GM23338 (cell line): ENCODE measurements around the gene COG7. TPM values are rescaled to one million over a fixed set of nuclear protein-coding genes. Genes with fewer than 3 reads are reported as not detected.
A peak's percentile ranks its signal among the peaks of the same experiment; 100 is the strongest.

Experiments
- ATAC-seq: fragments of 200-7000 bp; cut with Tn5 transposase; 3 replicates; pipeline ENCODE4 v1.9.1; 2020
- DNase-seq: peaks from one replicate; pipeline ENCODE4 v3.0.0-alpha.2; 2015; ENCODE audit warnings: low spot score
- H2AFZ ChIP-seq: fragments of 200-600 bp; sonication (generic); 2 replicates; pipeline ENCODE4 v1.8.0; 2016; ENCODE audit warnings: antibody characterized with exemption, mild to moderate bottlenecking, moderate library complexity
- H3F3A ChIP-seq: fragments of 200-600 bp; sonication (generic); replicated peaks from 2 replicates; pipeline ENCODE4 v1.8.0; 2017; ENCODE audit warnings: antibody characterized with exemption, mixed run types, low read depth
- H3K27ac ChIP-seq: fragments of 200-600 bp; sonication (generic); 2 replicates; pipeline ENCODE4 v1.6.1; 2016; ENCODE audit warnings: low read depth
- H3K27me3 ChIP-seq: fragments of 200-600 bp; sonication (generic); 2 replicates; pipeline ENCODE4 v1.8.0; 2016; ENCODE audit warnings: mild to moderate bottlenecking, mixed run types, moderate library complexity; ENCODE audit not compliant: insufficient read depth
- H3K36me3 ChIP-seq: fragments of 200-600 bp; sonication (generic); 2 replicates; pipeline ENCODE4 v1.8.0; 2016; ENCODE audit warnings: mild to moderate bottlenecking; ENCODE audit not compliant: insufficient read depth
- H3K4me1 ChIP-seq: fragments of 200-600 bp; sonication (generic); 2 replicates; pipeline ENCODE4 v1.8.0; 2016; ENCODE audit warnings: mild to moderate bottlenecking, moderate library complexity; ENCODE audit not compliant: insufficient read depth
- H3K4me2 ChIP-seq: fragments of 200-600 bp; sonication (generic); 2 replicates; pipeline ENCODE4 v1.7.1; 2017; ENCODE audit warnings: mixed run types
- H3K4me3 ChIP-seq: fragments of 200-600 bp; sonication (generic); 2 replicates; pipeline ENCODE4 v1.6.1; 2016; ENCODE audit warnings: mixed run types
- H3K79me2 ChIP-seq: fragments of 200-600 bp; sonication (generic); replicated peaks from 2 replicates; pipeline ENCODE4 v1.8.0; 2017; ENCODE audit warnings: mild to moderate bottlenecking; ENCODE audit not compliant: insufficient read depth
- H3K9me2 ChIP-seq: fragments of 200-600 bp; sonication (generic); 2 replicates; pipeline ENCODE4 v1.8.0; 2017; ENCODE audit not compliant: insufficient read depth
- H4K20me1 ChIP-seq: fragments of 200-600 bp; sonication (generic); replicated peaks from 2 replicates; pipeline ENCODE4 v1.8.0; 2017; ENCODE audit warnings: mild to moderate bottlenecking; ENCODE audit not compliant: insufficient read depth
- H3K27ac Mint-ChIP-seq: 2 replicates; pipeline ENCODE4 v1.8.0; 2020; ENCODE audit warnings: inconsistent platforms, mild to moderate bottlenecking, moderate library complexity, mixed read lengths
- H3K27me3 Mint-ChIP-seq: 3 replicates; pipeline ENCODE4 v1.8.0; 2022; ENCODE audit warnings: low read depth, mild to moderate bottlenecking, moderate library complexity, mixed read lengths, inconsistent platforms; ENCODE audit not compliant: insufficient read depth, poor library complexity
- H3K36me3 Mint-ChIP-seq: 3 replicates; pipeline ENCODE4 v1.8.0; 2021; ENCODE audit warnings: low read depth, mild to moderate bottlenecking, inconsistent platforms, moderate library complexity, mixed read lengths
- H3K4me1 Mint-ChIP-seq: 3 replicates; pipeline ENCODE4 v1.8.0; 2020; ENCODE audit warnings: mild to moderate bottlenecking, inconsistent platforms, mixed read lengths
- H3K4me3 Mint-ChIP-seq: 3 replicates; pipeline ENCODE4 v1.8.0; 2021; ENCODE audit warnings: moderate library complexity, mild to moderate bottlenecking, inconsistent platforms, mixed read lengths
- H3K9me3 Mint-ChIP-seq: 3 replicates; pipeline ENCODE4 v1.8.0; 2020; ENCODE audit warnings: moderate library complexity, mild to moderate bottlenecking, inconsistent platforms, mixed read lengths
- CREB1 ChIP-seq: fragments of 250-450 bp; sonication (Bioruptor Pico); IDR thresholded peaks from 2 replicates; pipeline ENCODE4 v1.5.0; 2020; ENCODE audit warnings: low read depth, mild to moderate bottlenecking, moderate library complexity
- CTCF ChIP-seq, 2 experiments: fragments of 200-600 bp in 1 of 2; sonication (generic) in 1 of 2; conservative IDR thresholded peaks; 2 replicates each; pipeline versions ENCODE4 v1.5.1 to v1.6.1; 2016 to 2017; ENCODE audit warnings: antibody characterized with exemption in 2 of 2, low read depth in 2 of 2, mild to moderate bottlenecking in 2 of 2, moderate library complexity in 1 of 2
- ETS1 ChIP-seq: IDR thresholded peaks from 2 replicates; pipeline ENCODE4 v1.6.1; 2016; ENCODE audit warnings: antibody characterized with exemption
- EZH2 ChIP-seq: fragments of 200-600 bp; sonication (generic); IDR thresholded peaks from one replicate; pipeline ENCODE4 v1.8.0; 2017; ENCODE audit warnings: antibody characterized with exemption, mild to moderate bottlenecking, low read depth; ENCODE audit not compliant: unreplicated experiment
- EZH2phosphoT487 ChIP-seq: fragments of 200-600 bp; sonication (generic); IDR thresholded peaks from one replicate; pipeline ENCODE4 v1.8.1; 2018; ENCODE audit warnings: antibody characterized with exemption; ENCODE audit not compliant: unreplicated experiment
- JUNB ChIP-seq: IDR thresholded peaks from one replicate; pipeline ENCODE4 v1.6.1; 2016; ENCODE audit warnings: antibody characterized with exemption; ENCODE audit not compliant: unreplicated experiment
- NANOG ChIP-seq: IDR thresholded peaks from 2 replicates; pipeline ENCODE4 v1.6.1; 2016; ENCODE audit warnings: antibody characterized with exemption, borderline replicate concordance
- POLR2AphosphoS5 ChIP-seq: IDR thresholded peaks from 2 replicates; pipeline ENCODE4 v1.6.1; 2016; ENCODE audit warnings: antibody characterized with exemption, low read depth
- REST ChIP-seq: IDR thresholded peaks from one replicate; pipeline ENCODE4 v1.6.1; 2018; ENCODE audit warnings: antibody characterized with exemption; ENCODE audit not compliant: unreplicated experiment
- STAT1 ChIP-seq: IDR thresholded peaks from one replicate; pipeline ENCODE4 v1.6.1; 2016; ENCODE audit warnings: antibody characterized with exemption; ENCODE audit not compliant: unreplicated experiment
- ZNF114 ChIP-seq: fragments of 250-450 bp; sonication (Bioruptor Pico); IDR thresholded peaks from 2 replicates; pipeline ENCODE4 v1.5.0; 2020; ENCODE audit warnings: mild to moderate bottlenecking, moderate library complexity
- ZNF331 ChIP-seq: fragments of 250-450 bp; sonication (Bioruptor Pico); IDR thresholded peaks from 2 replicates; pipeline ENCODE4 v1.5.0; 2020; ENCODE audit warnings: low read depth, mild to moderate bottlenecking, moderate library complexity
- polyA plus RNA-seq: library from polyadenylated mRNA; unstranded; fragments of >200 nt; fragmentation: Nextera tagmentation; extraction: Ambion mirVana; gene quantifications from 2 replicates; pipeline ENCODE4 v1.2.1, GENCODE V29; 2016
- total RNA-seq: library from RNA; depleted of rRNA; stranded (reverse); fragments of >200 nt; shearing (Covaris generic); gene quantifications from 2 replicates; pipeline ENCODE4 v1.2.3, GENCODE V29; 2014
- TF ChIP-seq, protein P1 (sequence below): fragments of 250-450 bp; sonication (Bioruptor Pico); IDR thresholded peaks from 2 replicates; pipeline ENCODE4 v1.5.0; 2020; ENCODE audit warnings: mild to moderate bottlenecking, moderate library complexity

Gene COG7
- total and polyA plus RNA-seq, 2 experiments from 2014 or later: 9.2 to 20.0 TPM

DNA sequence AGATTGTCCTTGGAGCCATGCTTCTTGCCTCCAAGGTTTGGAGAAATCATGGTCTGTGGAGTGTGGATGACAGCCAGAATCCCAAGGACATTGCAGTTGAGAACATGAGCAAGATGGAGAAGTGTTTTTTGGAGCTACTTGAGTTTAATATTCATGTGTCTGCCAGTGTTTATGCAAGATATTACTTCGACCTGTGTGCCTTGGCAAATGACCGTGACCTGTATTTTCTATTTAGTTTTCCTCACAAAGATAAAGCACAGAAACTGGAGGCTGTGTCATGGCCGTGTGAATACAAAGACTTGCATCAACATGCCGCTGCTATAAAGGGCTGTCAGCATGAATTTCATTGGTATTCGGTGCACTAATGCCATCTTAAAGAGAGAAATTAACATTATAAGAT lies 48.3 kb upstream of the COG7 start:
- Histone ChIP-seq H3K27ac (peak overlapping the region; percentile 50), H3K4me1 (peaks cover 32% of the 10 kb centered on the region; the same call in 1 of the 2 replicates), H3K9me2 (no peaks in the 10 kb centered on the region), H2AFZ (no peak overlapping the region), H4K20me1 (peaks cover 86% of the 10 kb centered on the region), H3K36me3 (no peaks in the 10 kb centered on the region), H3K4me2 (no peak overlapping the region), H3K79me2 (peaks cover 96% of the 10 kb centered on the region), H3K4me3 (no peak overlapping the region), H3F3A (no peaks in the 10 kb centered on the region), H3K27me3 (no peaks in the 10 kb centered on the region)
- peaks cover 43% of the 10 kb centered on the region for H3K4me1 Mint-ChIP-seq
- no peak for ATAC-seq
- no peak overlapping the region for H3K4me3 Mint-ChIP-seq
- H3K27ac Mint-ChIP-seq: no peak overlapping the region
- no peak for DNase-seq
- no peaks in the 10 kb centered on the region for H3K9me3 Mint-ChIP-seq
- TF ChIP-seq STAT1 (no peak), EZH2 (no peak), REST (no peak), ZNF331 (CRISPR knock-in tag) (no peak), JUNB (no peak), ZNF114 (no peak), CTCF (conservative IDR thresholded peaks at IDR 0.05; ENCODE audit: low read depth in 2 of 2) (no peak), POLR2AphosphoS5 (no peak), ETS1 (no peak), NANOG (no peak), EZH2phosphoT487 (no peak), CREB1 (CRISPR knock-in tag) (no peak)
- TF ChIP-seq, protein P1, sequence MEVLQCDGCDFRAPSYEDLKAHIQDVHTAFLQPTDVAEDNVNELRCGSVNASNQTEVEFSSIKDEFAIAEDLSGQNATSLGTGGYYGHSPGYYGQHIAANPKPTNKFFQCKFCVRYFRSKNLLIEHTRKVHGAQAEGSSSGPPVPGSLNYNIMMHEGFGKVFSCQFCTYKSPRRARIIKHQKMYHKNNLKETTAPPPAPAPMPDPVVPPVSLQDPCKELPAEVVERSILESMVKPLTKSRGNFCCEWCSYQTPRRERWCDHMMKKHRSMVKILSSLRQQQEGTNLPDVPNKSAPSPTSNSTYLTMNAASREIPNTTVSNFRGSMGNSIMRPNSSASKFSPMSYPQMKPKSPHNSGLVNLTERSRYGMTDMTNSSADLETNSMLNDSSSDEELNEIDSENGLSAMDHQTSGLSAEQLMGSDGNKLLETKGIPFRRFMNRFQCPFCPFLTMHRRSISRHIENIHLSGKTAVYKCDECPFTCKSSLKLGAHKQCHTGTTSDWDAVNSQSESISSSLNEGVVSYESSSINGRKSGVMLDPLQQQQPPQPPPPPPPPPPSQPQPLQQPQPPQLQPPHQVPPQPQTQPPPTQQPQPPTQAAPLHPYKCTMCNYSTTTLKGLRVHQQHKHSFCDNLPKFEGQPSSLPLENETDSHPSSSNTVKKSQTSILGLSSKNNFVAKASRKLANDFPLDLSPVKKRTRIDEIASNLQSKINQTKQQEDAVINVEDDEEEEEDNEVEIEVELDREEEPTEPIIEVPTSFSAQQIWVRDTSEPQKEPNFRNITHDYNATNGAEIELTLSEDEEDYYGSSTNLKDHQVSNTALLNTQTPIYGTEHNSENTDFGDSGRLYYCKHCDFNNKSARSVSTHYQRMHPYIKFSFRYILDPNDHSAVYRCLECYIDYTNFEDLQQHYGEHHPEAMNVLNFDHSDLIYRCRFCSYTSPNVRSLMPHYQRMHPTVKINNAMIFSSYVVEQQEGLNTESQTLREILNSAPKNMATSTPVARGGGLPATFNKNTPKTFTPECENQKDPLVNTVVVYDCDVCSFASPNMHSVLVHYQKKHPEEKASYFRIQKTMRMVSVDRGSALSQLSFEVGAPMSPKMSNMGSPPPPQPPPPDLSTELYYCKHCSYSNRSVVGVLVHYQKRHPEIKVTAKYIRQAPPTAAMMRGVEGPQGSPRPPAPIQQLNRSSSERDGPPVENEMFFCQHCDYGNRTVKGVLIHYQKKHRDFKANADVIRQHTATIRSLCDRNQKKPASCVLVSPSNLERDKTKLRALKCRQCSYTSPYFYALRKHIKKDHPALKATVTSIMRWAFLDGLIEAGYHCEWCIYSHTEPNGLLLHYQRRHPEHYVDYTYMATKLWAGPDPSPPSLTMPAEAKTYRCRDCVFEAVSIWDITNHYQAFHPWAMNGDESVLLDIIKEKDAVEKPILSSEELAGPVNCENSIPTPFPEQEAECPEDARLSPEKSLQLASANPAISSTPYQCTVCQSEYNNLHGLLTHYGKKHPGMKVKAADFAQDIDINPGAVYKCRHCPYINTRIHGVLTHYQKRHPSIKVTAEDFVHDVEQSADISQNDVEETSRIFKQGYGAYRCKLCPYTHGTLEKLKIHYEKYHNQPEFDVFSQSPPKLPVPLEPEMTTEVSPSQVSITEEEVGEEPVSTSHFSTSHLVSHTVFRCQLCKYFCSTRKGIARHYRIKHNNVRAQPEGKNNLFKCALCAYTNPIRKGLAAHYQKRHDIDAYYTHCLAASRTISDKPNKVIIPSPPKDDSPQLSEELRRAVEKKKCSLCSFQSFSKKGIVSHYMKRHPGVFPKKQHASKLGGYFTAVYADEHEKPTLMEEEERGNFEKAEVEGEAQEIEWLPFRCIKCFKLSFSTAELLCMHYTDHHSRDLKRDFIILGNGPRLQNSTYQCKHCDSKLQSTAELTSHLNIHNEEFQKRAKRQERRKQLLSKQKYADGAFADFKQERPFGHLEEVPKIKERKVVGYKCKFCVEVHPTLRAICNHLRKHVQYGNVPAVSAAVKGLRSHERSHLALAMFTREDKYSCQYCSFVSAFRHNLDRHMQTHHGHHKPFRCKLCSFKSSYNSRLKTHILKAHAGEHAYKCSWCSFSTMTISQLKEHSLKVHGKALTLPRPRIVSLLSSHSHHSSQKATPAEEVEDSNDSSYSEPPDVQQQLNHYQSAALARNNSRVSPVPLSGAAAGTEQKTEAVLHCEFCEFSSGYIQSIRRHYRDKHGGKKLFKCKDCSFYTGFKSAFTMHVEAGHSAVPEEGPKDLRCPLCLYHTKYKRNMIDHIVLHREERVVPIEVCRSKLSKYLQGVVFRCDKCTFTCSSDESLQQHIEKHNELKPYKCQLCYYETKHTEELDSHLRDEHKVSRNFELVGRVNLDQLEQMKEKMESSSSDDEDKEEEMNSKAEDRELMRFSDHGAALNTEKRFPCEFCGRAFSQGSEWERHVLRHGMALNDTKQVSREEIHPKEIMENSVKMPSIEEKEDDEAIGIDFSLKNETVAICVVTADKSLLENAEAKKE (CRISPR knock-in tag): no peak
- H3K36me3 Mint-ChIP-seq: peaks cover 6% of the 10 kb centered on the region; the same call in 2 of the 3 replicates
- peaks cover 2% of the 10 kb centered on the region for H3K27me3 Mint-ChIP-seq
